ENCODE data around the gene PCSK2. TPM values are rescaled to one million over a fixed set of nuclear protein-coding genes. Genes with fewer than 3 reads are reported as not detected.

The PCSK2 gene
- total RNA-seq, 5 donors from 2014 or later (not counting 1 experiment from before 2014, with no cell fraction given): not detected

DNA sequence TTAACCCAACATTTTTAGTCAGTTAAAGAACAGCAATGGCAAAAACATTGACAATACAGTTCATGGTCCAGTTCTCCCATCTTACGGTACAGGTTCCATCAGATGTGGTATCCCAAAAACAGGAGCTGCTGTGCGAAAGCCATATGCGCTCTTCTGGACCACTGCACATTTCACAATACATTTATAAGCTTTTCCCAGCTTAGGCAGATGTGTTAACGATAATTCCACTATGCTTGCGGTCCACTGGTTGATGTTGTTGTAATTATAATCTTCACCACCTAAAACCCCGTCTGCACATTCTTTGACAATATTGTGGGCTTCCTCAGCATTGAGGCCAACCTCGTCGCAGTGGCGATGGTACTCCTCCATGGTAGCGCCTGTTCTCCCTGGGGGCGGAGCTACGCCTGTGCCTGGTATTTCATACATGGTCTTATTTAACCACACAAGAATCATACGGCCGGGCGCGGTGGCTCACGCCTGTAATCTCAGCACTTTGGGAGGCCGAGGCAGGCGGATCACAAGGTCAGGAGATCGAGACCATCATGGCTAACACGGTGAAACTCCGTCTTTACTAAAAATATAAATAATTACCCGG, 252.3 kb downstream of the PCSK2 start:
- no peaks in the 10 kb centered on the region for H3K9me3 ChIP-seq
- no peaks in the 10 kb centered on the region for H3K9me3 Mint-ChIP-seq
- H3K27ac ChIP-seq (ENCODE audit: low read length): no peak overlapping the region
- H3K36me3 Mint-ChIP-seq: no peaks in the 10 kb centered on the region
- no peaks in the 10 kb centered on the region for H3K4me1 ChIP-seq (ENCODE audit: control insufficient read depth in 1 of 2, extremely low read depth in 1 of 2, insufficient read depth in 2 of 2, low read length in 2 of 2)
- H3K4me3 Mint-ChIP-seq: no peak overlapping the region
- H3K27me3 ChIP-seq (replicated peaks in 1 of 2; ENCODE audit: control insufficient read depth in 2 of 2, extremely low read depth in 1 of 2, insufficient read depth in 2 of 2, low read length in 1 of 2): peaks cover 5 to 8% of the 10 kb centered on the region in 2 experiments
- no peaks in the 10 kb centered on the region for H3K36me3 ChIP-seq (ENCODE audit: control insufficient read depth in 2 of 2, extremely low read depth in 1 of 2, insufficient read depth in 1 of 2, low read length in 1 of 2)
- CTCF ChIA-PET: interaction anchor here in 1 of 2 donors (0.6 kb wide), 2 partner anchors 147 to 346 kb away, joined by 3 to 11 read pairs; no protein-coding TSS in a partner anchor
- no peak overlapping the region for H3K27ac Mint-ChIP-seq
- no peak for DNase-seq
- POLR2A ChIA-PET: no interaction called here
- H3K4me3 ChIP-seq (ENCODE audit: control insufficient read depth in 1 of 2, extremely low read depth in 1 of 2, low read length in 1 of 2): no peak overlapping the region
- H3K27me3 Mint-ChIP-seq: peaks cover 9 to 11% of the 10 kb centered on the region in 2 donors
- H3K4me1 Mint-ChIP-seq: no peaks in the 10 kb centered on the region
- no peak for ATAC-seq (replicated peaks in 1 of 4)
- 83% methylated on average over 6 of the region's 23 CpGs for WGBS (ENCODE audit: insufficient coverage)

DNA sequence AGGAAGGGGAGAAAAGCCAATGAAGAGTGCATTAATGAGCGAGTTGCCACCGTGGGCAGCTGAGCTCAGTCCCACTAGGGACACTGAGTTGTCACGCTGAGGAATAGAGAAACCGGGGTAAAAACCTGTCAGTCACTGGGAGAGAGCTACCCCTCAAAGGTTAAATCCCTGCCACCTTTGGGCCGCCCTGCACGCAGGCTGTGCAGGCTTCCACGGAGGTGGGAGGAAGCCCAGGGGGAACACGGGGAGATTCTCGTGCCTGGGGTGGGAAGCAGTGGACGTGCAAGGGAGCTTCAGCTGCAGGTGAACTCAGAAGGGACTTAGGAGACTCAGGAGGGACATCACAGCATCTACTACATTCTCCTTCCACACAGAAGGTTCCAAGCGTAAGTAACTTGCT, 253.9 kb downstream of the PCSK2 start:
- H3K4me3 Mint-ChIP-seq: no peak overlapping the region
- H3K9me3 Mint-ChIP-seq: no peaks in the 10 kb centered on the region
- H3K4me1 Mint-ChIP-seq: no peaks in the 10 kb centered on the region
- Histone ChIP-seq H3K27ac (ENCODE audit: low read length) (no peak overlapping the region), H3K36me3 (ENCODE audit: control insufficient read depth in 2 of 2, extremely low read depth in 1 of 2, insufficient read depth in 1 of 2, low read length in 1 of 2) (no peaks in the 10 kb centered on the region), H3K27me3 (replicated peaks in 1 of 2; ENCODE audit: control insufficient read depth in 2 of 2, extremely low read depth in 1 of 2, insufficient read depth in 2 of 2, low read length in 1 of 2) (peaks cover 5 to 8% of the 10 kb centered on the region in 2 experiments), H3K4me1 (ENCODE audit: control insufficient read depth in 1 of 2, extremely low read depth in 1 of 2, insufficient read depth in 2 of 2, low read length in 2 of 2) (no peaks in the 10 kb centered on the region), H3K4me3 (ENCODE audit: control insufficient read depth in 1 of 2, extremely low read depth in 1 of 2, low read length in 1 of 2) (no peak overlapping the region), H3K9me3 (no peaks in the 10 kb centered on the region)
- H3K36me3 Mint-ChIP-seq: no peaks in the 10 kb centered on the region
- no peak for DNase-seq
- H3K27me3 Mint-ChIP-seq: peaks cover 9 to 11% of the 10 kb centered on the region in 2 donors
- no peak overlapping the region for H3K27ac Mint-ChIP-seq
- WGBS (ENCODE audit: insufficient coverage): 82% methylated on average over 11 of the region's 11 CpGs
- ATAC-seq (replicated peaks in 1 of 4): no peak
- ChIA-PET CTCF (no interaction called here), POLR2A (no interaction called here)

DNA sequence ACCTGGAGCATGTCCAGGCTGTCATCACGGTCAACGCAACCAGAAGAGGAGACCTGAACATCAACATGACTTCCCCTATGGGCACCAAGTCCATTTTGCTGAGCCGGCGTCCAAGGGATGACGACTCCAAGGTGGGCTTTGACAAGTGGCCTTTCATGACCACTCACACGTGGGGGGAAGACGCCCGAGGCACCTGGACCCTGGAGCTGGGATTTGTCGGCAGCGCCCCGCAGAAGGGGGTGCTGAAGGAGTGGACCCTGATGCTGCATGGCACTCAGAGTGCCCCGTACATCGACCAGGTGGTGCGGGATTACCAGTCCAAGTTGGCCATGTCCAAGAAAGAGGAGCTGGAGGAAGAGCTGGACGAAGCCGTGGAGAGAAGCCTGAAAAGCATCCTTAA, 254.8 kb downstream of the PCSK2 start:
- H3K4me3 Mint-ChIP-seq: no peak overlapping the region
- peaks cover 9 to 13% of the 10 kb centered on the region in 2 donors for H3K27me3 Mint-ChIP-seq
- no peaks in the 10 kb centered on the region for H3K36me3 Mint-ChIP-seq
- WGBS (ENCODE audit: insufficient coverage): 94% methylated on average over 16 of the region's 16 CpGs
- H3K4me1 ChIP-seq (ENCODE audit: control insufficient read depth in 1 of 2, extremely low read depth in 1 of 2, insufficient read depth in 2 of 2, low read length in 2 of 2): no peaks in the 10 kb centered on the region
- ChIA-PET CTCF (no interaction called here), POLR2A (no interaction called here)
- no peak for DNase-seq
- no peak overlapping the region for H3K27ac ChIP-seq (ENCODE audit: low read length)
- no peaks in the 10 kb centered on the region for H3K9me3 Mint-ChIP-seq
- no peaks in the 10 kb centered on the region for H3K4me1 Mint-ChIP-seq
- H3K9me3 ChIP-seq: no peaks in the 10 kb centered on the region
- no peak overlapping the region for H3K27ac Mint-ChIP-seq
- no peaks in the 10 kb centered on the region for H3K36me3 ChIP-seq (ENCODE audit: control insufficient read depth in 2 of 2, extremely low read depth in 1 of 2, insufficient read depth in 1 of 2, low read length in 1 of 2)
- peaks cover 5 to 8% of the 10 kb centered on the region in 2 experiments for H3K27me3 ChIP-seq (replicated peaks in 1 of 2; ENCODE audit: control insufficient read depth in 2 of 2, extremely low read depth in 1 of 2, insufficient read depth in 2 of 2, low read length in 1 of 2)
- H3K4me3 ChIP-seq (ENCODE audit: control insufficient read depth in 1 of 2, extremely low read depth in 1 of 2, low read length in 1 of 2): no peak overlapping the region
- no peak for ATAC-seq (replicated peaks in 1 of 4)

DNA sequence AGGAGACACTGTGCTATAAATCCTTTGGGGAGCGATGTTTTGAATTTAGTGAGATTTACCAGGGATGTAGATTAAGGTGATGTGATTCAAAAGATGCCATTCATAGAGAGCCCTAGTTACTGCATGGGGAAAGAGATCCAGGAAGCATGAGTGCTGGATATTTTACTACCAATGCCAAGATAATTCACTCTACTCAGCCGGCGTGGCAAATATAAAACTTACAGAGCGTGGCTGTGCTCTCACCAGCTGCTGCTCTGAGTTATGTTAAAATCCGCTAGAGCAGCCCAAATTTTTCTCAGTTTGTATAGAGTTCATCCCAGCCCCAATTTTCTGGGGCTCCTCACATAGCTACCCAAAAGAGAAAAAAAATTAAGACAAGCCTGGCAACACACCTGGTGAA, 255.7 kb downstream of the PCSK2 start:
- 83% methylated on average over 2 of the region's 5 CpGs for WGBS (ENCODE audit: insufficient coverage)
- Mint-ChIP-seq H3K27ac (no peak overlapping the region), H3K36me3 (no peaks in the 10 kb centered on the region), H3K4me1 (no peaks in the 10 kb centered on the region), H3K27me3 (peaks cover 9 to 10% of the 10 kb centered on the region in 2 donors), H3K9me3 (no peaks in the 10 kb centered on the region), H3K4me3 (no peak overlapping the region)
- ChIA-PET POLR2A (no interaction called here), CTCF (no interaction called here)
- Histone ChIP-seq H3K27ac (ENCODE audit: low read length) (no peak overlapping the region), H3K36me3 (ENCODE audit: control insufficient read depth in 2 of 2, extremely low read depth in 1 of 2, insufficient read depth in 1 of 2, low read length in 1 of 2) (no peaks in the 10 kb centered on the region), H3K9me3 (no peaks in the 10 kb centered on the region), H3K27me3 (replicated peaks in 1 of 2; ENCODE audit: control insufficient read depth in 2 of 2, extremely low read depth in 1 of 2, insufficient read depth in 2 of 2, low read length in 1 of 2) (peaks cover 5 to 8% of the 10 kb centered on the region in 2 experiments), H3K4me1 (ENCODE audit: control insufficient read depth in 1 of 2, extremely low read depth in 1 of 2, insufficient read depth in 2 of 2, low read length in 2 of 2) (no peaks in the 10 kb centered on the region), H3K4me3 (ENCODE audit: control insufficient read depth in 1 of 2, extremely low read depth in 1 of 2, low read length in 1 of 2) (no peak overlapping the region)
- no peak for ATAC-seq (replicated peaks in 1 of 4)
- no peak for DNase-seq

- Mint-ChIP-seq H3K36me3 (no peaks in the 10 kb centered on the region), H3K27ac (no peak overlapping the region), H3K9me3 (no peaks in the 10 kb centered on the region), H3K27me3 (peaks cover 9 to 12% of the 10 kb centered on the region in 2 donors), H3K4me3 (no peak overlapping the region), H3K4me1 (no peaks in the 10 kb centered on the region)
- Histone ChIP-seq H3K36me3 (ENCODE audit: control insufficient read depth in 2 of 2, extremely low read depth in 1 of 2, insufficient read depth in 1 of 2, low read length in 1 of 2) (no peaks in the 10 kb centered on the region), H3K9me3 (no peaks in the 10 kb centered on the region), H3K27ac (ENCODE audit: low read length) (no peak overlapping the region), H3K27me3 (replicated peaks in 1 of 2; ENCODE audit: control insufficient read depth in 2 of 2, extremely low read depth in 1 of 2, insufficient read depth in 2 of 2, low read length in 1 of 2) (peaks cover 5 to 8% of the 10 kb centered on the region in 2 experiments), H3K4me1 (ENCODE audit: control insufficient read depth in 1 of 2, extremely low read depth in 1 of 2, insufficient read depth in 2 of 2, low read length in 2 of 2) (no peaks in the 10 kb centered on the region), H3K4me3 (ENCODE audit: control insufficient read depth in 1 of 2, extremely low read depth in 1 of 2, low read length in 1 of 2) (no peak overlapping the region)
- CTCF ChIA-PET: no interaction called here
- WGBS (ENCODE audit: insufficient coverage): 94% methylated on average over 2 of the region's 2 CpGs
- POLR2A ChIA-PET: no interaction called here
- DNase-seq (no peak), ATAC-seq (replicated peaks in 1 of 4) (no peak)
Measured at GRCh38 chr20:17485017-17485416, 258.2 kb downstream of the PCSK2 start.

DNA sequence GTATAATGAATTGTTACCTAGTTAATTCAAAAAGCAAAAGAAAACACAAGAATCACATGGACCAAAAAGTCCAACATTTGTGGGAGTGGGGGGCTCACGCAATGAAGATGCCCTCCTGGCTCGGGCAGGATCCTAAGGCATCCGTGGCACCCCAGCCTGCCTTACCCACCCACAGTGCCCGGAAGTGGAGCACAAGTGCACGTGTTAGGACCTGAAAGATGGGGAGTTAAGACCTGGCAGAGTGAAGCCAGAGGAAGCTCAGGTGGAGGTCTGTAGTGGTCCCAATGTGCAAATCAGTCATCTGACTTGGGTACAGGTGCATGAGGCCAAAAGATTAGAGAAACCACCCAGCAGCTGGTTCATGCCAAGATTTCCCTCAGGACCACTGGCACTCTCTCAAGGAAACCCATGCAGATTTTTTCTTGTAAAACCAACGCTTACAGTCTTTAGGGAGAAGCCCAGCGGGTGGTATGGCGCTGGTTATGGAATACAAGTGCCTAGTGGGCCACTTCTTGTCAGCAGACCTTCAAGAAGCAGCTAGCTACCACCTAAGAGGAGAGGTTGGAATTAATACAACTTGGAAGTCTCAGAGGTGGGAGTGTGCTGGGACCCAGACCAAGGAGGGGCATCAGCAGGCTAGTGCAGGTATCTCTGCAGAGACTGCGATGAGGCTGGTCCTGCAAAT, 262.2 kb downstream of the PCSK2 start:
- no peak for ATAC-seq (replicated peaks in 1 of 4)
- Histone ChIP-seq H3K27me3 (replicated peaks in 1 of 2; ENCODE audit: control insufficient read depth in 2 of 2, extremely low read depth in 1 of 2, insufficient read depth in 2 of 2, low read length in 1 of 2) (peaks cover 0 to 2% of the 10 kb centered on the region in 2 experiments), H3K4me1 (ENCODE audit: control insufficient read depth in 1 of 2, extremely low read depth in 1 of 2, insufficient read depth in 2 of 2, low read length in 2 of 2) (no peaks in the 10 kb centered on the region), H3K36me3 (ENCODE audit: control insufficient read depth in 2 of 2, extremely low read depth in 1 of 2, insufficient read depth in 1 of 2, low read length in 1 of 2) (no peaks in the 10 kb centered on the region), H3K27ac (ENCODE audit: low read length) (no peak overlapping the region), H3K9me3 (no peaks in the 10 kb centered on the region), H3K4me3 (ENCODE audit: control insufficient read depth in 1 of 2, extremely low read depth in 1 of 2, low read length in 1 of 2) (no peak overlapping the region)
- no peak for DNase-seq
- Mint-ChIP-seq H3K27ac (no peak overlapping the region), H3K9me3 (no peaks in the 10 kb centered on the region), H3K4me3 (no peak overlapping the region), H3K36me3 (no peaks in the 10 kb centered on the region), H3K4me1 (no peaks in the 10 kb centered on the region), H3K27me3 (peaks cover 0 to 5% of the 10 kb centered on the region in 2 donors)
- ChIA-PET POLR2A (no interaction called here), CTCF (no interaction called here)
- 96% methylated on average over 4 of the region's 9 CpGs for WGBS (ENCODE audit: insufficient coverage)

Measured in T-cell (primary cell).